Astrocyte of the spinal cord (primary cell): ENCODE results near the gene ASB2.

Experiments
- DNase-seq: peaks from one replicate; pipeline ENCODE4 v3.0.0; 2011; ENCODE audit warnings: low read depth, low spot score
- H3K4me3 ChIP-seq: 2 replicates; pipeline ENCODE4 v1.5.1; 2011; ENCODE audit warnings: low read depth, mild to moderate bottlenecking, low read length, moderate library complexity
- CTCF ChIP-seq: IDR thresholded peaks from 2 replicates; pipeline ENCODE4 v1.5.1; 2012; ENCODE audit warnings: low read depth, mild to moderate bottlenecking, low read length, inconsistent platforms
- in situ Hi-C: cut with HindIII; loops from 2 replicates; pipeline ENCODE4 v1.10.0; 2017; ENCODE audit warnings: low sequenced_read_pairs

The ASB2 gene

GRCh38 chr14:93928184-93929047 is 48.0 kb downstream of the ASB2 start:
- in situ Hi-C loops: no loop called here
- no peak for TF ChIP-seq CTCF
- DNase-seq: no peak
- no peak overlapping the region for H3K4me3 ChIP-seq

- no peak for TF ChIP-seq CTCF
- H3K4me3 ChIP-seq: no peak overlapping the region
- DNase-seq: no peak
- in situ Hi-C loops: no loop called here
Observed at GRCh38 chr14:93927800-93928145, 48.6 kb downstream of the ASB2 start.

GRCh38 chr14:93926873-93927799 is 49.2 kb downstream of the ASB2 start, which contains the start of gene FAM181A:
FAM181A (plus strand) TSS chr14:93927344; CDS start chr14:93928286, 942 bp downstream.
- TF ChIP-seq CTCF: no peak
- DNase-seq: no peak
- H3K4me3 ChIP-seq: no peak within 1 kb of the TSS
- in situ Hi-C loops: no loop called here

- in situ Hi-C loops: no loop called here
- no peak for TF ChIP-seq CTCF
- DNase-seq: no peak
- no peak overlapping the region for H3K4me3 ChIP-seq
Observed at GRCh38 chr14:93926245-93926872, 50.0 kb downstream of the ASB2 start.

- TF ChIP-seq CTCF: no peak
- no peak for DNase-seq
- in situ Hi-C loops: no loop called here
- H3K4me3 ChIP-seq: no peak overlapping the region
Observed at GRCh38 chr14:93925374-93925895, 50.9 kb downstream of the ASB2 start.

GRCh38 chr14:93924592-93925355 is 51.6 kb downstream of the ASB2 start:
- no peak for TF ChIP-seq CTCF
- H3K4me3 ChIP-seq: no peak overlapping the region
- in situ Hi-C loops: no loop called here
- DNase-seq: no peak
